ENCODE measurements around the gene ZFAND3. TPM values are rescaled to one million over a fixed set of nuclear protein-coding genes. Genes with fewer than 3 reads are reported as not detected.

The ZFAND3 gene
- total and polyA plus RNA-seq, 2 donors (not counting 1 experiment from before 2014, with no cell fraction given), result 21.5 to 40.8 TPM

GRCh38 chr6:38134704-38135088 lies 315.2 kb downstream of the ZFAND3 start:
- Histone ChIP-seq H3K4me1 (ENCODE audit: control insufficient read depth, extremely low read depth, insufficient read depth, low read length) (peaks cover 8% of the 10 kb centered on the region), H4K20me1 (ENCODE audit: control insufficient read depth, extremely low read depth, insufficient read depth, low read length) (no peaks in the 10 kb centered on the region), H3K27ac (ENCODE audit: insufficient read depth, low read length) (no peak overlapping the region), H3K4me2 (ENCODE audit: extremely low read depth, insufficient read depth, low read length) (no peak overlapping the region), H2AFZ (ENCODE audit: low read length) (no peak overlapping the region), H3K79me2 (ENCODE audit: control insufficient read depth, insufficient read depth, low read length) (peaks cover 8% of the 10 kb centered on the region), H3K9ac (ENCODE audit: insufficient read depth, low read length) (no peak overlapping the region), H3K9me3 (ENCODE audit: control insufficient read depth, insufficient read depth, low read depth, low read length) (no peaks in the 10 kb centered on the region), H3K36me3 (ENCODE audit: control insufficient read depth, insufficient read depth, low read length) (no peaks in the 10 kb centered on the region), H3K27me3 (ENCODE audit: control insufficient read depth, insufficient read depth, low read length) (no peaks in the 10 kb centered on the region), H3K4me3 (replicated peaks in 1 of 4; ENCODE audit: control extremely low read depth in 1 of 4, insufficient read depth in 1 of 4, low read depth in 3 of 4, low read length in 4 of 4) (no peak overlapping the region)
- DNase-seq (ENCODE audit: low read depth in 2 of 2), result no peak
- no peak for TF ChIP-seq CTCF (conservative IDR thresholded peaks at IDR 0.05 in 1 of 2, IDR thresholded peaks at IDR 0.05 in 1 of 2; ENCODE audit: low read depth in 1 of 2, low read length in 2 of 2)
- no peak for TF ChIP-seq EZH2 (IDR thresholded peaks at IDR 0.05; ENCODE audit: low read length, missing control alignments)

- Histone ChIP-seq H3K27ac (ENCODE audit: insufficient read depth, low read length) (no peak overlapping the region), H3K79me2 (ENCODE audit: control insufficient read depth, insufficient read depth, low read length) (peaks cover 6% of the 10 kb centered on the region), H4K20me1 (ENCODE audit: control insufficient read depth, extremely low read depth, insufficient read depth, low read length) (no peaks in the 10 kb centered on the region), H3K4me1 (ENCODE audit: control insufficient read depth, extremely low read depth, insufficient read depth, low read length) (peaks cover 6% of the 10 kb centered on the region), H3K27me3 (ENCODE audit: control insufficient read depth, insufficient read depth, low read length) (no peaks in the 10 kb centered on the region), H2AFZ (ENCODE audit: low read length) (no peak overlapping the region), H3K36me3 (ENCODE audit: control insufficient read depth, insufficient read depth, low read length) (no peaks in the 10 kb centered on the region), H3K9ac (ENCODE audit: insufficient read depth, low read length) (no peak overlapping the region), H3K9me3 (ENCODE audit: control insufficient read depth, insufficient read depth, low read depth, low read length) (no peaks in the 10 kb centered on the region), H3K4me3 (replicated peaks in 1 of 4; ENCODE audit: control extremely low read depth in 1 of 4, insufficient read depth in 1 of 4, low read depth in 3 of 4, low read length in 4 of 4) (no peak overlapping the region), H3K4me2 (ENCODE audit: extremely low read depth, insufficient read depth, low read length) (no peak overlapping the region)
- TF ChIP-seq CTCF (conservative IDR thresholded peaks at IDR 0.05 in 1 of 2, IDR thresholded peaks at IDR 0.05 in 1 of 2; ENCODE audit: low read depth in 1 of 2, low read length in 2 of 2) (no peak), EZH2 (IDR thresholded peaks at IDR 0.05; ENCODE audit: low read length, missing control alignments) (no peak)
- peak in 1 of 2 donors; percentile 17 for DNase-seq (ENCODE audit: low read depth in 2 of 2)
These were observed 317.0 kb downstream of the ZFAND3 start for GRCh38 chr6:38136547-38136946.

GRCh38 chr6:38137608-38138265 lies 318.2 kb downstream of the ZFAND3 start:
- Histone ChIP-seq H4K20me1 (ENCODE audit: control insufficient read depth, extremely low read depth, insufficient read depth, low read length) (peaks cover 2% of the 10 kb centered on the region), H2AFZ (ENCODE audit: low read length) (no peak overlapping the region), H3K27ac (ENCODE audit: insufficient read depth, low read length) (no peak overlapping the region), H3K36me3 (ENCODE audit: control insufficient read depth, insufficient read depth, low read length) (no peaks in the 10 kb centered on the region), H3K4me3 (replicated peaks in 1 of 4; ENCODE audit: control extremely low read depth in 1 of 4, insufficient read depth in 1 of 4, low read depth in 3 of 4, low read length in 4 of 4) (no peak overlapping the region), H3K4me1 (ENCODE audit: control insufficient read depth, extremely low read depth, insufficient read depth, low read length) (no peaks in the 10 kb centered on the region), H3K27me3 (ENCODE audit: control insufficient read depth, insufficient read depth, low read length) (no peaks in the 10 kb centered on the region), H3K9ac (ENCODE audit: insufficient read depth, low read length) (no peak overlapping the region), H3K9me3 (ENCODE audit: control insufficient read depth, insufficient read depth, low read depth, low read length) (no peaks in the 10 kb centered on the region), H3K79me2 (ENCODE audit: control insufficient read depth, insufficient read depth, low read length) (peaks cover under 1% of the 10 kb centered on the region), H3K4me2 (ENCODE audit: extremely low read depth, insufficient read depth, low read length) (no peak overlapping the region)
- no peak for DNase-seq (ENCODE audit: low read depth in 2 of 2)
- TF ChIP-seq CTCF (conservative IDR thresholded peaks at IDR 0.05 in 1 of 2, IDR thresholded peaks at IDR 0.05 in 1 of 2; ENCODE audit: low read depth in 1 of 2, low read length in 2 of 2) (no peak), EZH2 (IDR thresholded peaks at IDR 0.05; ENCODE audit: low read length, missing control alignments) (no peak)

Data from fibroblast of lung (primary cell).